ENCODE results near the gene PRRT2. TPM values are rescaled to one million over a fixed set of nuclear protein-coding genes. Genes with fewer than 3 reads are reported as not detected.

Gene PRRT2
- total and polyA plus RNA-seq, 10 donors, result 0.15 to 2.1 (median 0.65) TPM; not detected in 2

DNA sequence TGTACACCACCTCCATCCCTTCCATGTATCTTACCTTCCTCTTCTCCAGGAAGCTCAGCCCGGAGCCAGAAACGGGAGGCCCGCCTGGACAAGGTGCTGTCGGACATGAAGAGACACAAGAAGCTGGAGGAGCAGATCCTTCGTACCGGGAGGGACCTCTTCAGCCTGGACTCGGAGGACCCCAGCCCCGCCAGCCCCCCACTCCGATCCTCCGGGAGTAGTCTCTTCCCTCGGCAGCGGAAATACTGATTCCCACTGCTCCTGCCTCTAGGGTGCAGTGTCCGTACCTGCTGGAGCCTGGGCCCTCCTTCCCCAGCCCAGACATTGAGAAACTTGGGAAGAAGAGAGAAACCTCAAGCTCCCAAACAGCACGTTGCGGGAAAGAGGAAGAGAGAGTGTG, 7.5 kb downstream of the PRRT2 start:
- Histone ChIP-seq H3K36me3 (peaks cover 0 to 34% (median 13%) of the 10 kb centered on the region in 6 donors), H3K27ac (peak overlapping the region in 6 of 8 donors; percentile 87 to 95 (median 90)), H3K4me3 (peak overlapping the region in 4 of 8 donors; percentile 84 to 93 (median 86)), H3K4me1 (peaks cover 50 to 93% (median 86%) of the 10 kb centered on the region in 6 donors), H3K27me3 (replicated peaks in 1 of 7) (no peaks in the 10 kb centered on the region), H3K9me3 (no peaks in the 10 kb centered on the region)
- 79 to 89% (median 83%) methylated on average over 15 of the region's 15 CpGs for WGBS, 5 donors
- DNase-seq, result no peak
- intact Hi-C loops (cut with DNase I; ENCODE audit: low total_unique reads), result no loop called here
- TF ChIP-seq POLR2AphosphoS5 (IDR thresholded peaks at IDR 0.05) (no peak), POLR2A (IDR thresholded peaks at IDR 0.05) (no peak)
- TF ChIP-seq, protein P1, sequence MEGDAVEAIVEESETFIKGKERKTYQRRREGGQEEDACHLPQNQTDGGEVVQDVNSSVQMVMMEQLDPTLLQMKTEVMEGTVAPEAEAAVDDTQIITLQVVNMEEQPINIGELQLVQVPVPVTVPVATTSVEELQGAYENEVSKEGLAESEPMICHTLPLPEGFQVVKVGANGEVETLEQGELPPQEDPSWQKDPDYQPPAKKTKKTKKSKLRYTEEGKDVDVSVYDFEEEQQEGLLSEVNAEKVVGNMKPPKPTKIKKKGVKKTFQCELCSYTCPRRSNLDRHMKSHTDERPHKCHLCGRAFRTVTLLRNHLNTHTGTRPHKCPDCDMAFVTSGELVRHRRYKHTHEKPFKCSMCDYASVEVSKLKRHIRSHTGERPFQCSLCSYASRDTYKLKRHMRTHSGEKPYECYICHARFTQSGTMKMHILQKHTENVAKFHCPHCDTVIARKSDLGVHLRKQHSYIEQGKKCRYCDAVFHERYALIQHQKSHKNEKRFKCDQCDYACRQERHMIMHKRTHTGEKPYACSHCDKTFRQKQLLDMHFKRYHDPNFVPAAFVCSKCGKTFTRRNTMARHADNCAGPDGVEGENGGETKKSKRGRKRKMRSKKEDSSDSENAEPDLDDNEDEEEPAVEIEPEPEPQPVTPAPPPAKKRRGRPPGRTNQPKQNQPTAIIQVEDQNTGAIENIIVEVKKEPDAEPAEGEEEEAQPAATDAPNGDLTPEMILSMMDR (IDR thresholded peaks at IDR 0.05 in 8 of 11, conservative IDR thresholded peaks at IDR 0.05 in 3 of 11), result no peak

DNA sequence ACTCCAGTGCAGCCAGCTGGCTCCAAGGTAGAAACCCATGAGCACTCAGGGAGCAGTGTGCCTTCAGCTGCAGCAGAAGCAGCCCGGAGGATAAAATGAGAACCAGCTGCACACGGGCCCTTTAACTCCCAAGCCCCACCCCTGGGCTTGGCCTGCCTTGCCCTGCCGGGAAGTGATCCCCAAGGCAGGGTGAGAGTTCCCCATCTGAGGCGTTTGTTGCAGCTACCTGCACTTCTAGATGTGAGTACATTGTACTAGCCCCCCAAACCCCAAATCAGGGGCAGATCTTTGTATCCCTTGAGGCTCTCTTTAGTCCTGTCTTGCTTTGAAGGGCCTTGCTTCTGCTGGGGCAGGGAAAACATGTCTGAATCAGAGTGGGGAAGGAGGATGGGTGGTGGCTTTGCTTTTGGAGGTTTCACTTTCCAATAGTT, 8.3 kb downstream of the PRRT2 start, which contains the start of gene MVP:
Gene MVP, plus strand, starts transcription at position 192 of the 431 bp plus-strand sequence. CDS start 10,088 bp downstream, outside the sequence.
- no peaks in the 10 kb centered on the region for H3K9me3 ChIP-seq
- H3K27me3 ChIP-seq (replicated peaks in 1 of 7), result no peaks in the 10 kb centered on the region
- H3K36me3 ChIP-seq, result peaks cover 0 to 34% (median 13%) of the 10 kb centered on the region in 6 donors
- 0 to 5% (median 0%) methylated on average over 4 of the region's 4 CpGs for WGBS, 5 donors
- H3K4me3 ChIP-seq, result peak within 1 kb of the TSS; percentile 53 to 93 (median 86)
- peak; percentile 66 to 84 (median 81) for TF ChIP-seq POLR2AphosphoS5 (IDR thresholded peaks at IDR 0.05)
- TF ChIP-seq, protein P1 (IDR thresholded peaks at IDR 0.05 in 8 of 11, conservative IDR thresholded peaks at IDR 0.05 in 3 of 11), result no peak
- intact Hi-C loops (cut with DNase I; ENCODE audit: low total_unique reads), result no loop called here
- peaks cover 53 to 93% (median 86%) of the 10 kb centered on the region in 6 donors for H3K4me1 ChIP-seq
- DNase-seq, result peak; percentile 92
- peak within 1 kb of the TSS; percentile 86 to 95 (median 90) for H3K27ac ChIP-seq

DNA sequence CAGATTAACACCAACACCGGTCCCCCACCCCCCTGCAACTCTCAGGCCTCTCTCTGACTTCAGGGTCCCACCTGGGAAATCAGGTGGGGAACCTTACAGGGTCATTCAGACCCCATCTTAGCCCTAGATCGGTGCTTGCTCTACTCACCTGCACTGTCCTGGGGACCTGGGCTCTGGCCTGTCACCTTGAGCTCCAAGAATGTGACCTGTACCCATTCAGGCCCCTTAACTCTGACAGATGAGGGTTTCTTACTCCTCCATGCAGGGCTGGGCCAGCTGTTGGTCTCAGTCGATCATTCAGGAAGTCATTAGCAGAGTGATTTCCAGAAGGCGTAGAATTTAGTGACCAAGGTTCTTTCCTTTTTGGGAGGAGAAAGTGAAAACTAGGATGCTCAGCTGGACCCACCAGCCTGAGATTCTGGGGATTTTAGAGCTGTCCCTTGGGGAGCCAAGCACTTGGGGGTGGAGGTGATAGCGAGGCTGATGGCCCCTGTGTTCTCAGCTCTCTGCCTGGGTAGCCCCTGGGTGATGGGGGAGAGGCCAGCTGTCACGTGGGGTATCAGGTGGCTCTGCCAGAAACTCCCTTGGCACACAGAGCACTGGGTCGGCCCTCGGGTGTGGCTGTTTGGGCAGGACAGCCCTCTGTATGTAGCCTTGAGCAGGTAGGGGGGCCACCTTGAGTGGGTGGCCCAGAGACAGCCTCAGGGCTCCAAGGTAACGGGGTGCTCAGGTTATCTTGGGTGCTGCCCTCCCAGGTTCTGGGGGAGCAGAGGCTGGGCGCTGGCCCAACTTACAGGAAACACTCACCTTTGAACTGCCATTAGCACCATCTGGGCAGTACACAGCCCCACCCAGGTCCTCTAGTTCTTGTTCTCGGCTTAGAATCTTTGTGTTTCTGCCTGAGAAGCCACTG, 9.0 kb downstream of the PRRT2 start:
- Histone ChIP-seq H3K36me3 (peaks cover 0 to 40% (median 13%) of the 10 kb centered on the region in 6 donors), H3K9me3 (no peaks in the 10 kb centered on the region), H3K4me3 (peak overlapping the region; percentile 53 to 93 (median 86)), H3K4me1 (peaks cover 57 to 95% (median 88%) of the 10 kb centered on the region in 6 donors), H3K27me3 (replicated peaks in 1 of 7) (no peaks in the 10 kb centered on the region), H3K27ac (peak overlapping the region; percentile 86 to 95 (median 90))
- intact Hi-C loops (cut with DNase I; ENCODE audit: low total_unique reads), result no loop called here
- DNase-seq, result peak; percentile 90
- TF ChIP-seq POLR2AphosphoS5 (IDR thresholded peaks at IDR 0.05), result peak; percentile 58 to 72 (median 66)
- TF ChIP-seq POLR2A (IDR thresholded peaks at IDR 0.05), result no peak
- WGBS, 5 donors, result 16 to 24% (median 17%) methylated on average over 9 to 11 of the region's 11 CpGs

DNA sequence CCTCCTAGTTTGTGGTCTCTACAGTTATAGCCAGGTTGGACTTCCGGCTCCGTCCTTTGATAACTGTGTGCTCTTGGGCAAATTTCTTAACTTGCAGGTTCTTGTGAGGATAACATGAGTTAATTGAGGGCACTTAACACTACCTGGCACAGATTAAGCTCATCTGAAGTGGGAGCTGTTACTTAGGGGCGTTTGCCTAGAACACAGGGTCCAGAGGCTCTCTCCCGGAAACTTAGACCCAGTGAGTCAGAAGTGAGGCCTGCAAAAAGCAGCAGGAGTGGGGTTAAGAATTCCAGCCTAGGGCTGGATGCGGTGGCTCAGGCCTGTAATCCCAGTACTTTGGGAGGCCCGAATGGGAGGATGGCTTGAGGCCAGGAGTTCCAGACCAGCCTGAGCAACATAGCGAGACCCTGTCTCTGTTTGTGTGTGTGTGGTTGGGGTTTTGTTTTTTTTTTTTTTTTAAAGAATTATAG, 9.7 kb downstream of the PRRT2 start:
- Histone ChIP-seq H3K27ac (peak overlapping the region; percentile 86 to 95 (median 90)), H3K4me3 (peak overlapping the region; percentile 53 to 93 (median 86)), H3K4me1 (peaks cover 57 to 100% (median 92%) of the 10 kb centered on the region in 6 donors), H3K27me3 (replicated peaks in 1 of 7) (no peaks in the 10 kb centered on the region), H3K9me3 (no peaks in the 10 kb centered on the region), H3K36me3 (peaks cover 0 to 45% (median 13%) of the 10 kb centered on the region in 6 donors)
- TF ChIP-seq, protein P1 (IDR thresholded peaks at IDR 0.05 in 8 of 11, conservative IDR thresholded peaks at IDR 0.05 in 3 of 11), result no peak
- TF ChIP-seq POLR2A (IDR thresholded peaks at IDR 0.05), result no peak
- no peak for TF ChIP-seq POLR2AphosphoS5 (IDR thresholded peaks at IDR 0.05)
- no peak for DNase-seq
- WGBS, 5 donors, result 35 to 66% (median 55%) methylated on average over 7 of the region's 7 CpGs
- intact Hi-C loops (cut with DNase I; ENCODE audit: low total_unique reads), result no loop called here

Measured in spleen (tissue), 11 donors.